H9 (cell line): ENCODE data around the gene ADCY1. TPM values are rescaled to one million over a fixed set of nuclear protein-coding genes. Genes with fewer than 3 reads are reported as not detected.

Source experiments
- DNase-seq: peaks from one replicate; pipeline ENCODE4 v3.0.0-alpha.2; 2017
- H2AFZ ChIP-seq: one replicate; pipeline ENCODE4 v1.6.1; 2013; ENCODE audit warnings: mild to moderate bottlenecking, low read length, control low read depth, moderate library complexity
- H2AK5ac ChIP-seq: 2 replicates; pipeline ENCODE4 v1.6.1; 2013; ENCODE audit warnings: low read length, control low read depth, mixed read lengths; ENCODE audit not compliant: insufficient read length
- H2BK120ac ChIP-seq: one replicate; pipeline ENCODE4 v1.6.1; 2013; ENCODE audit warnings: low read depth, mild to moderate bottlenecking, low read length, control low read depth, inconsistent platforms; ENCODE audit not compliant: poor library complexity, severe bottlenecking
- H2BK12ac ChIP-seq: 2 replicates; pipeline ENCODE4 v1.6.1; 2013; ENCODE audit warnings: low read length, control low read depth, mixed read lengths, low read depth; ENCODE audit not compliant: insufficient read length
- H2BK15ac ChIP-seq: 2 replicates; pipeline ENCODE4 v1.6.1; 2013; ENCODE audit warnings: low read depth, low read length, control low read depth
- H2BK20ac ChIP-seq: one replicate; pipeline ENCODE4 v1.6.1; 2013; ENCODE audit warnings: low read depth, mild to moderate bottlenecking, low read length, control low read depth, inconsistent platforms; ENCODE audit not compliant: poor library complexity, severe bottlenecking
- H2BK5ac ChIP-seq: 2 replicates; pipeline ENCODE4 v1.6.1; 2013; ENCODE audit warnings: low read length, control low read depth, mixed read lengths; ENCODE audit not compliant: insufficient read length
- H3K14ac ChIP-seq: 2 replicates; pipeline ENCODE4 v1.6.1; 2013; ENCODE audit warnings: low read length, control low read depth; ENCODE audit not compliant: insufficient read depth
- H3K18ac ChIP-seq: 2 replicates; pipeline ENCODE4 v1.6.1; 2013; ENCODE audit warnings: low read depth, mild to moderate bottlenecking, mixed read lengths, low read length, control low read depth; ENCODE audit not compliant: insufficient read length
- H3K23ac ChIP-seq: 2 replicates; pipeline ENCODE4 v1.6.1; 2013; ENCODE audit warnings: low read length, control low read depth, mixed read lengths, low read depth; ENCODE audit not compliant: insufficient read length
- H3K23me2 ChIP-seq: 2 replicates; pipeline ENCODE4 v1.6.1; 2013; ENCODE audit warnings: low read depth, mild to moderate bottlenecking, mixed read lengths, low read length, control low read depth; ENCODE audit not compliant: insufficient read length, poor library complexity, severe bottlenecking
- H3K27ac ChIP-seq: 2 replicates; pipeline ENCODE4 v1.5.1; 2013; ENCODE audit warnings: low read length, control low read depth, mixed read lengths, low read depth; ENCODE audit not compliant: insufficient read length
- H3K27me3 ChIP-seq: 2 replicates; pipeline ENCODE4 v1.6.1; 2013; ENCODE audit warnings: low read length, control low read depth, inconsistent platforms; ENCODE audit not compliant: insufficient read depth
- H3K4ac ChIP-seq: 2 replicates; pipeline ENCODE4 v1.6.1; 2013; ENCODE audit warnings: low read depth, mild to moderate bottlenecking, control low read depth, inconsistent platforms, low read length, moderate library complexity
- H3K4me1 ChIP-seq: 2 replicates; pipeline ENCODE4 v1.6.1; 2013; ENCODE audit warnings: low read length, control low read depth, inconsistent platforms; ENCODE audit not compliant: insufficient read depth
- H3K4me2 ChIP-seq: 2 replicates; pipeline ENCODE4 v1.6.1; 2013; ENCODE audit warnings: low read length, control low read depth, mixed read lengths; ENCODE audit not compliant: insufficient read length, insufficient read depth
- H3K56ac ChIP-seq: 2 replicates; pipeline ENCODE4 v1.6.1; 2013; ENCODE audit warnings: low read depth, mild to moderate bottlenecking, mixed read lengths, low read length, control low read depth; ENCODE audit not compliant: insufficient read length
- H3K79me1 ChIP-seq: 2 replicates; pipeline ENCODE4 v1.6.1; 2013; ENCODE audit warnings: low read depth, mild to moderate bottlenecking, moderate library complexity, low read length, control low read depth, inconsistent platforms; ENCODE audit not compliant: insufficient read depth, poor library complexity, severe bottlenecking
- H3K79me2 ChIP-seq: 2 replicates; pipeline ENCODE4 v1.6.1; 2013; ENCODE audit warnings: low read length, control low read depth, inconsistent platforms; ENCODE audit not compliant: insufficient read depth
- H3K9ac ChIP-seq: 2 replicates; pipeline ENCODE4 v1.6.1; 2013; ENCODE audit warnings: low read length, control low read depth, mixed read lengths; ENCODE audit not compliant: insufficient read length; ENCODE audit errors: extremely low read depth
- H3K9me3 ChIP-seq: one replicate; pipeline ENCODE4 v1.6.1; 2013; ENCODE audit warnings: low read depth, low read length, inconsistent platforms; ENCODE audit not compliant: control insufficient read depth
- H3T11ph ChIP-seq: one replicate; pipeline ENCODE4 v1.6.1; 2013; ENCODE audit warnings: mild to moderate bottlenecking, low read length, control low read depth, inconsistent platforms
- H4K20me1 ChIP-seq: one replicate; pipeline ENCODE4 v1.6.1; 2013; ENCODE audit not compliant: control insufficient read depth, insufficient read length, insufficient read depth
- H4K5ac ChIP-seq: 2 replicates; pipeline ENCODE4 v1.6.1; 2013; ENCODE audit warnings: low read depth, mild to moderate bottlenecking, mixed read lengths, low read length, control low read depth; ENCODE audit not compliant: insufficient read length
- H4K8ac ChIP-seq: replicated peaks from 2 replicates; pipeline ENCODE4 v1.6.1; 2013; ENCODE audit warnings: low read length, control low read depth, mixed read lengths, low read depth; ENCODE audit not compliant: insufficient read length
- H4K91ac ChIP-seq: 2 replicates; pipeline ENCODE4 v1.6.1; 2013; ENCODE audit warnings: low read depth, mild to moderate bottlenecking, moderate library complexity, mixed read lengths, low read length, control low read depth; ENCODE audit not compliant: insufficient read length
- H3K27ac Mint-ChIP-seq, 3 experiments: 2 replicates in 2 of 3; 3 replicates in 1 of 3; pipeline ENCODE4 v1.8.0; 2020 to 2021; ENCODE audit warnings: mixed read lengths in 3 of 3, mild to moderate bottlenecking in 1 of 3, moderate library complexity in 1 of 3
- H3K27me3 Mint-ChIP-seq: 2 replicates; pipeline ENCODE4 v1.8.0; 2021; ENCODE audit warnings: low read depth, mild to moderate bottlenecking, moderate library complexity, mixed read lengths
- H3K36me3 Mint-ChIP-seq, 3 experiments: 2 replicates in 2 of 3; 3 replicates in 1 of 3; pipeline ENCODE4 v1.8.0; 2020 to 2021; ENCODE audit warnings: low read depth in 3 of 3, mixed read lengths in 3 of 3; ENCODE audit not compliant: insufficient read depth in 1 of 3
- H3K4me1 Mint-ChIP-seq, 2 experiments: 2 replicates each; pipeline ENCODE4 v1.8.0; 2020; ENCODE audit warnings: mixed read lengths in 2 of 2
- H3K4me3 Mint-ChIP-seq, 2 experiments: 2 replicates in 1 of 2; 3 replicates in 1 of 2; pipeline ENCODE4 v1.8.0; 2020 to 2021; ENCODE audit warnings: mild to moderate bottlenecking in 2 of 2, mixed read lengths in 2 of 2, moderate library complexity in 1 of 2
- H3K9me3 Mint-ChIP-seq, 2 experiments: 2 replicates in 1 of 2; 3 replicates in 1 of 2; pipeline ENCODE4 v1.8.0; 2020; ENCODE audit warnings: mild to moderate bottlenecking in 2 of 2, mixed read lengths in 2 of 2, moderate library complexity in 1 of 2
- WGBS: extraction: QIAGEN DNeasy Blood & Tissue Kit; methylation state at CpG from one replicate; pipeline ENCODE4 v1.1.7; 2013; ENCODE audit warnings: missing lambda C conversion rate, low lambda C conversion rate, mixed read lengths; ENCODE audit not compliant: insufficient read length; ENCODE audit errors: extremely low coverage; 5-methylcytosine and 5-hydroxymethylcytosine counted together
- total RNA-seq: library from RNA; stranded (reverse); gene quantifications from 2 replicates; pipeline ENCODE4 v1.2.1, GENCODE V29; 2021
- TF ChIP-seq, protein P1 (sequence below): fragments of 200-600 bp; sonication (generic); conservative IDR thresholded peaks from 3 replicates; pipeline ENCODE4 v1.8.0; 2021; ENCODE audit warnings: antibody characterized with exemption, mild to moderate bottlenecking

The ADCY1 gene
- total RNA-seq, 1 experiment from 2014 or later = 21.6 TPM

DNA sequence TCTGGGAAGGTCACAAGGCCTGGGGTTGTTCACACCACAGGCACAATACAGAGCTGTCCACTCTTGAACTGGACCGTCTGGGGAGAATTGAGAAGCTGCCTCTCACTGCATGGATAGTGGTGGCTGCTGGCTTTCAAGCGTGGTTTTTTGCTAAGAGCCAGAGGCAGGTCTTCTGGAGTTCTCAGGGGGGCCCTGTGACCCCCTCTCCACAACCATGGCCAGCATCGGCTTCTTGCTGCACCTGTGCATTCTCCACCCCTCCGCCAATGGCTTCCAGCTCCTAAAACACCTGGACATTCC lies 140.3 kb downstream of the ADCY1 start:
- no peak overlapping the region for H2BK120ac ChIP-seq
- no peak overlapping the region for H4K8ac ChIP-seq
- H3K14ac ChIP-seq = no peak overlapping the region
- Mint-ChIP-seq H3K9me3 (no peaks in the 10 kb centered on the region), H3K27me3 (no peaks in the 10 kb centered on the region), H3K4me3 (no peak overlapping the region), H3K4me1 (no peaks in the 10 kb centered on the region), H3K27ac (no peak overlapping the region), H3K36me3 (peaks cover 0 to 7% (median 3%) of the 10 kb centered on the region in 3 experiments; a peak in 3 of 7 replicates)
- no peak overlapping the region for H3K9ac ChIP-seq
- H3K18ac ChIP-seq = no peak overlapping the region
- no peak for DNase-seq
- H3K9me3 ChIP-seq = no peaks in the 10 kb centered on the region
- TF ChIP-seq, protein P1, sequence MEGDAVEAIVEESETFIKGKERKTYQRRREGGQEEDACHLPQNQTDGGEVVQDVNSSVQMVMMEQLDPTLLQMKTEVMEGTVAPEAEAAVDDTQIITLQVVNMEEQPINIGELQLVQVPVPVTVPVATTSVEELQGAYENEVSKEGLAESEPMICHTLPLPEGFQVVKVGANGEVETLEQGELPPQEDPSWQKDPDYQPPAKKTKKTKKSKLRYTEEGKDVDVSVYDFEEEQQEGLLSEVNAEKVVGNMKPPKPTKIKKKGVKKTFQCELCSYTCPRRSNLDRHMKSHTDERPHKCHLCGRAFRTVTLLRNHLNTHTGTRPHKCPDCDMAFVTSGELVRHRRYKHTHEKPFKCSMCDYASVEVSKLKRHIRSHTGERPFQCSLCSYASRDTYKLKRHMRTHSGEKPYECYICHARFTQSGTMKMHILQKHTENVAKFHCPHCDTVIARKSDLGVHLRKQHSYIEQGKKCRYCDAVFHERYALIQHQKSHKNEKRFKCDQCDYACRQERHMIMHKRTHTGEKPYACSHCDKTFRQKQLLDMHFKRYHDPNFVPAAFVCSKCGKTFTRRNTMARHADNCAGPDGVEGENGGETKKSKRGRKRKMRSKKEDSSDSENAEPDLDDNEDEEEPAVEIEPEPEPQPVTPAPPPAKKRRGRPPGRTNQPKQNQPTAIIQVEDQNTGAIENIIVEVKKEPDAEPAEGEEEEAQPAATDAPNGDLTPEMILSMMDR = no peak
- H3K79me2 ChIP-seq = no peaks in the 10 kb centered on the region
- no peak overlapping the region for H3K4ac ChIP-seq
- no peak overlapping the region for H3K27ac ChIP-seq
- H3K56ac ChIP-seq = no peak overlapping the region
- H3K23ac ChIP-seq = no peak overlapping the region
- H4K5ac ChIP-seq = no peak overlapping the region
- WGBS = no CpG with 5 or more reads among the region's 4 CpGs
- no peak overlapping the region for H2BK20ac ChIP-seq
- no peaks in the 10 kb centered on the region for H3K4me1 ChIP-seq
- no peak overlapping the region for H3T11ph ChIP-seq
- H2AFZ ChIP-seq = no peak overlapping the region
- H2BK15ac ChIP-seq = no peak overlapping the region
- no peak overlapping the region for H2BK12ac ChIP-seq
- H2AK5ac ChIP-seq = no peak overlapping the region
- H2BK5ac ChIP-seq = no peak overlapping the region
- no peaks in the 10 kb centered on the region for H3K79me1 ChIP-seq
- H3K27me3 ChIP-seq = no peaks in the 10 kb centered on the region
- H3K23me2 ChIP-seq = no peaks in the 10 kb centered on the region
- H4K20me1 ChIP-seq = no peaks in the 10 kb centered on the region
- H4K91ac ChIP-seq = no peak overlapping the region
- H3K4me2 ChIP-seq = no peak overlapping the region
